Stomach (tissue), 9 donors: ENCODE measurements around the gene ZFPL1. TPM values are rescaled to one million over a fixed set of nuclear protein-coding genes. Genes with fewer than 3 reads are reported as not detected.
A peak's percentile ranks its signal among the peaks of the same experiment; 100 is the strongest.

Experiments
- DNase-seq, 2 donors: peaks; one replicate each; pipeline versions ENCODE4 v3.0.0 to v3.0.0-alpha.2; 2013 to 2019
- H3K27ac ChIP-seq, 5 donors: fragments of 200-600 bp in 4 of 5; sonication (generic) in 4 of 5; one replicate each; pipeline ENCODE4 v1.5.1; 2013 to 2019; ENCODE audit warnings: mild to moderate bottlenecking in 1 of 5, moderate library complexity in 1 of 5
- H3K27me3 ChIP-seq, 3 donors: fragments of 200-600 bp; sonication (generic); one replicate each; pipeline ENCODE4 v1.5.1; 2017 to 2019; ENCODE audit warnings: mixed run types in 1 of 3
- H3K36me3 ChIP-seq, 4 donors: fragments of 200-600 bp; sonication (generic); 1 replicate in 3 of 4; 2 replicates in 1 of 4; pipeline ENCODE4 v1.5.1; 2016 to 2019
- H3K4me1 ChIP-seq, 4 donors: fragments of 200-600 bp; sonication (generic); one replicate each; pipeline ENCODE4 v1.5.1; 2016 to 2019
- H3K4me3 ChIP-seq, 4 donors: fragments of 200-600 bp; sonication (generic) in 3 of 4; one replicate each; pipeline ENCODE4 v1.5.1; 2016 to 2019; ENCODE audit warnings: mild to moderate bottlenecking in 1 of 4
- H3K9me3 ChIP-seq, 4 donors: fragments of 200-600 bp; sonication (generic); one replicate each; pipeline ENCODE4 v1.5.1; 2016 to 2019
- CTCF ChIP-seq, 7 experiments: fragments of 450-650 bp in 4 of 7; fragments of 200-600 bp in 3 of 7; sonication (generic) in 3 of 7; IDR thresholded peaks; one replicate each; pipeline ENCODE4 v1.5.1; 2016 to 2019; ENCODE audit warnings: antibody characterized with exemption in 7 of 7, control low read depth in 2 of 7, mild to moderate bottlenecking in 1 of 7
- EP300 ChIP-seq: sonication (generic); formaldehyde crosslinking; IDR thresholded peaks from one replicate; pipeline ENCODE4 v1.6.1; 2017; ENCODE audit warnings: antibody characterized with exemption
- POLR2A ChIP-seq, 4 donors: fragments of 450-650 bp; IDR thresholded peaks; one replicate each; pipeline ENCODE4 v1.6.1; 2016; ENCODE audit warnings: antibody characterized with exemption in 4 of 4, control low read depth in 2 of 4, mild to moderate bottlenecking in 1 of 4, moderate library complexity in 1 of 4
- POLR2AphosphoS5 ChIP-seq, 3 donors: sonication (generic); formaldehyde crosslinking; IDR thresholded peaks; one replicate each; pipeline ENCODE4 v1.6.1; 2016; ENCODE audit warnings: antibody characterized with exemption in 3 of 3
- WGBS, 5 donors: extraction: QIAGEN DNeasy Blood & Tissue Kit in 3 of 5; methylation state at CpG; one replicate each; pipeline versions ENCODE4 v1.1.5 to v1.1.7; 2013 to 2018; 5-methylcytosine and 5-hydroxymethylcytosine counted together
- intact Hi-C: fragments of 100-400 bp; cut with DNase I; formaldehyde crosslinking; loops from one replicate; pipeline ENCODE4 v1.15.1; 2023; ENCODE audit warnings: low total_unique reads
- polyA plus RNA-seq, 3 donors: library from polyadenylated mRNA; stranded (reverse); fragments of 200-250 nt; gene quantifications; one replicate each; pipeline ENCODE4 v1.2.3, GENCODE V29; 2013
- total RNA-seq, 5 donors: library from RNA; depleted of rRNA; stranded (reverse); fragments of >200 nt; gene quantifications; one replicate each; pipeline versions ENCODE4 v1.1.0 to v1.2.3, GENCODE V29; 2014 to 2016
- donor health status: healthy with polysubstance abuse.
- donor health status: Bipolar disorder and iron deficiency.
- donor health status: healthy.

Gene ZFPL1
- total and polyA plus RNA-seq, 8 donors: 17.6 to 62.0 (median 37.0) TPM

- Histone ChIP-seq H3K4me3 (peak overlapping the region; percentile 80 to 97 (median 85)), H3K27me3 (no peaks in the 10 kb centered on the region), H3K9me3 (no peaks in the 10 kb centered on the region), H3K36me3 (peaks cover 0 to 20% (median 16%) of the 10 kb centered on the region in 4 donors), H3K4me1 (peaks cover 7 to 34% (median 25%) of the 10 kb centered on the region in 4 donors), H3K27ac (peak overlapping the region in 4 of 5 donors; percentile 92 to 97 (median 95))
- no peak for TF ChIP-seq POLR2AphosphoS5 (IDR thresholded peaks at IDR 0.05)
- no peak for TF ChIP-seq POLR2A (IDR thresholded peaks at IDR 0.05)
- no peak for TF ChIP-seq EP300
- no peak for TF ChIP-seq CTCF (IDR thresholded peaks at IDR 0.05)
- 70 to 82% (median 76%) methylated on average over 22 of the region's 22 CpGs for WGBS, 5 donors
- intact Hi-C loops: no loop called here
- no peak for DNase-seq
Measured at GRCh38 chr11:65095427-65095826, 11.4 kb downstream of the ZFPL1 start.

GRCh38 chr11:65095974-65096806, 12.2 kb downstream of the ZFPL1 start, which contains the start of gene VPS51:
TSS of gene VPS51 (plus strand) at chr11:65096214. CDS start at chr11:65096251, 37 bp downstream.
- Histone ChIP-seq H3K27ac (peak within 1 kb of the TSS; percentile 92 to 97 (median 96)), H3K4me1 (peaks cover 7 to 40% (median 28%) of the 10 kb centered on the region in 4 donors), H3K9me3 (no peaks in the 10 kb centered on the region), H3K27me3 (no peaks in the 10 kb centered on the region), H3K4me3 (peak within 1 kb of the TSS; percentile 80 to 97 (median 85)), H3K36me3 (peaks cover 0 to 20% (median 18%) of the 10 kb centered on the region in 4 donors)
- intact Hi-C loops: no loop called here
- TF ChIP-seq POLR2A (IDR thresholded peaks at IDR 0.05): no peak
- peak; percentile 87 to 96 (median 89) for TF ChIP-seq POLR2AphosphoS5 (IDR thresholded peaks at IDR 0.05)
- peak in 1 of 7 experiments; percentile 37 for TF ChIP-seq CTCF (IDR thresholded peaks at IDR 0.05)
- TF ChIP-seq EP300: no peak
- peak; percentile 92 to 96 for DNase-seq
- WGBS, 5 donors: 0 to 1% (median 1%) methylated on average over 34 to 52 of the region's 52 CpGs

- WGBS, 5 donors: 24 to 31% (median 25%) methylated on average over 7 to 8 of the region's 8 CpGs
- H3K4me3 ChIP-seq: peak overlapping the region; percentile 80 to 97 (median 85)
- H3K36me3 ChIP-seq: peaks cover 0 to 20% (median 18%) of the 10 kb centered on the region in 4 donors
- no peak for TF ChIP-seq POLR2AphosphoS5 (IDR thresholded peaks at IDR 0.05)
- DNase-seq: no peak
- no peaks in the 10 kb centered on the region for H3K27me3 ChIP-seq
- H3K9me3 ChIP-seq: no peaks in the 10 kb centered on the region
- intact Hi-C loops: no loop called here
- H3K27ac ChIP-seq: peak overlapping the region; percentile 92 to 97 (median 96)
- peaks cover 7 to 47% (median 31%) of the 10 kb centered on the region in 4 donors for H3K4me1 ChIP-seq
Measured at GRCh38 chr11:65096926-65097325, 12.9 kb downstream of the ZFPL1 start.

- Histone ChIP-seq H3K36me3 (peaks cover 0 to 35% (median 30%) of the 10 kb centered on the region in 4 donors), H3K4me3 (no peak overlapping the region), H3K27me3 (no peaks in the 10 kb centered on the region), H3K9me3 (no peaks in the 10 kb centered on the region), H3K27ac (peak overlapping the region in 2 of 5 donors; percentile 17 to 64), H3K4me1 (peaks cover 18 to 79% (median 56%) of the 10 kb centered on the region in 4 donors)
- DNase-seq: no peak
- TF ChIP-seq POLR2A (IDR thresholded peaks at IDR 0.05) (no peak), CTCF (IDR thresholded peaks at IDR 0.05) (no peak), POLR2AphosphoS5 (IDR thresholded peaks at IDR 0.05) (no peak), EP300 (no peak)
- 81 to 89% (median 84%) methylated on average over 6 of the region's 6 CpGs for WGBS, 5 donors
- intact Hi-C loops: no loop called here
Measured at GRCh38 chr11:65100674-65101350, 16.8 kb downstream of the ZFPL1 start.
